Tibial nerve (tissue), 4 donors: ENCODE data around the gene ANP32B. TPM values are rescaled to one million over a fixed set of nuclear protein-coding genes. Genes with fewer than 3 reads are reported as not detected.

Experiments
- DNase-seq, 2 donors: peaks; one replicate each; pipeline ENCODE4 v3.0.0-alpha.2; 2019; ENCODE audit warnings: low spot score in 2 of 2
- H3K27ac ChIP-seq, 4 donors: fragments of 200-600 bp; sonication (generic) in 3 of 4; one replicate each; pipeline ENCODE4 v1.5.1; 2017 to 2019; ENCODE audit warnings: mild to moderate bottlenecking in 1 of 4
- H3K27me3 ChIP-seq, 2 donors: fragments of 200-600 bp; sonication (generic) in 1 of 2; one replicate each; pipeline versions ENCODE4 v1.5.1 to v1.6.0; 2017 to 2019
- H3K36me3 ChIP-seq, 3 donors: fragments of 200-600 bp; sonication (generic); one replicate each; pipeline ENCODE4 v1.5.1; 2018 to 2019
- H3K4me1 ChIP-seq, 4 donors: fragments of 200-600 bp; sonication (generic) in 3 of 4; one replicate each; pipeline ENCODE4 v1.5.1; 2017 to 2019
- H3K4me3 ChIP-seq, 4 donors: fragments of 200-600 bp; sonication (generic) in 3 of 4; one replicate each; pipeline ENCODE4 v1.5.1; 2017 to 2019; ENCODE audit warnings: mild to moderate bottlenecking in 1 of 4, moderate library complexity in 1 of 4
- H3K9me3 ChIP-seq, 4 donors: fragments of 200-600 bp; sonication (generic) in 3 of 4; one replicate each; pipeline ENCODE4 v1.5.1; 2017 to 2019
- EP300 ChIP-seq, 2 donors: sonication (generic); formaldehyde crosslinking; IDR thresholded peaks; one replicate each; pipeline ENCODE4 v1.6.1; 2017; ENCODE audit warnings: antibody characterized with exemption in 2 of 2, mild to moderate bottlenecking in 1 of 2
- POLR2A ChIP-seq, 2 donors: fragments of 450-650 bp; IDR thresholded peaks; one replicate each; pipeline ENCODE4 v1.6.1; 2017; ENCODE audit warnings: antibody characterized with exemption in 2 of 2, mild to moderate bottlenecking in 2 of 2, moderate library complexity in 2 of 2
- WGBS, 2 donors: methylation state at CpG; one replicate each; pipeline ENCODE4 v1.1.5; 2018; 5-methylcytosine and 5-hydroxymethylcytosine counted together
- total RNA-seq, 4 donors: library from RNA; depleted of rRNA; stranded (reverse); fragments of >200 nt; gene quantifications; one replicate each; pipeline ENCODE4 v1.1.0, GENCODE V29; 2016
- TF ChIP-seq, protein P1 (sequence below), 5 experiments: fragments of 200-600 bp in 3 of 5; fragments of 450-650 bp in 2 of 5; sonication (generic) in 3 of 5; IDR thresholded peaks; one replicate each; pipeline ENCODE4 v1.5.1; 2016 to 2019; ENCODE audit warnings: antibody characterized with exemption in 5 of 5, mild to moderate bottlenecking in 3 of 5, moderate library complexity in 2 of 5

Gene ANP32B
- total RNA-seq, 4 donors from 2014 or later: 39.0 to 59.4 (median 51.8) TPM

DNA sequence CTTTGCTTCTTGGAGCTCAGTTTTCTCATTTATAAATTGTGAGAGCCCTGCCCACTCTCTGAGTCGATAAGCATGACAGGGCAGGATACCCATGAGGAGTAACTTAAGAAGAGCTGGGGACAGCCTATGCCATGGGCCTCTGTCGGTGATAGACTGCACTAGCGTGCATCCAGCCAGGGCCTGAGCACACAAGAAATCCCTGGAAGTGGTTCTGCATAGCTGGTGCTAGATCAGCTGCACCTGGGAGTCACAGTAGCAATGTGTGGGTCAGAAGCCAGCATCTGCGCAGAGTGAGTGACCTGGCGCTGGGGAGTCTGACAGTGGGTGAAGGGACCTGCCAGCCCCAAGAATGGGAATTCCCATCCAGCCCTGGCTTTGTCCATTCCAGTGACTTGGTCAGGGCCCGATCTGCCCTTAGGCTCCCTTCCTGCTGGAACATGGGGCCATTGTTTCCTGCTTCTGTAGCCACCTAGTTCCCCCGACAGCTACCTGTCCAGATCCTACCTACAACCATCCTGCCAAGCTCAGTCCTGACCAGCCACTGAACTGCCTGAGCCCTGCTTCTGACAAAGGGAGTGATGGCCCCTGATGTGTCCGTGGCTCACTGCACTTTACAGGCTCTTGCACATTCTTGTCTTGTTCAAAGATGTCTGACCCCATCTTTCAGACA lies 37.5 kb downstream of the ANP32B start:
- TF ChIP-seq, protein P1, sequence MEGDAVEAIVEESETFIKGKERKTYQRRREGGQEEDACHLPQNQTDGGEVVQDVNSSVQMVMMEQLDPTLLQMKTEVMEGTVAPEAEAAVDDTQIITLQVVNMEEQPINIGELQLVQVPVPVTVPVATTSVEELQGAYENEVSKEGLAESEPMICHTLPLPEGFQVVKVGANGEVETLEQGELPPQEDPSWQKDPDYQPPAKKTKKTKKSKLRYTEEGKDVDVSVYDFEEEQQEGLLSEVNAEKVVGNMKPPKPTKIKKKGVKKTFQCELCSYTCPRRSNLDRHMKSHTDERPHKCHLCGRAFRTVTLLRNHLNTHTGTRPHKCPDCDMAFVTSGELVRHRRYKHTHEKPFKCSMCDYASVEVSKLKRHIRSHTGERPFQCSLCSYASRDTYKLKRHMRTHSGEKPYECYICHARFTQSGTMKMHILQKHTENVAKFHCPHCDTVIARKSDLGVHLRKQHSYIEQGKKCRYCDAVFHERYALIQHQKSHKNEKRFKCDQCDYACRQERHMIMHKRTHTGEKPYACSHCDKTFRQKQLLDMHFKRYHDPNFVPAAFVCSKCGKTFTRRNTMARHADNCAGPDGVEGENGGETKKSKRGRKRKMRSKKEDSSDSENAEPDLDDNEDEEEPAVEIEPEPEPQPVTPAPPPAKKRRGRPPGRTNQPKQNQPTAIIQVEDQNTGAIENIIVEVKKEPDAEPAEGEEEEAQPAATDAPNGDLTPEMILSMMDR (IDR thresholded peaks at IDR 0.05): no peak
- no peak for TF ChIP-seq EP300 (IDR thresholded peaks at IDR 0.05)
- no peak for TF ChIP-seq POLR2A (IDR thresholded peaks at IDR 0.05)
- no peaks in the 10 kb centered on the region for H3K4me1 ChIP-seq
- no peaks in the 10 kb centered on the region for H3K27me3 ChIP-seq
- no peak for DNase-seq
- peaks cover 3 to 65% (median 11%) of the 10 kb centered on the region in 3 donors for H3K36me3 ChIP-seq
- 90% methylated on average over 8 of the region's 8 CpGs for WGBS, 2 donors
- H3K9me3 ChIP-seq: no peaks in the 10 kb centered on the region
- no peak overlapping the region for H3K4me3 ChIP-seq
- H3K27ac ChIP-seq: no peak overlapping the region

DNA sequence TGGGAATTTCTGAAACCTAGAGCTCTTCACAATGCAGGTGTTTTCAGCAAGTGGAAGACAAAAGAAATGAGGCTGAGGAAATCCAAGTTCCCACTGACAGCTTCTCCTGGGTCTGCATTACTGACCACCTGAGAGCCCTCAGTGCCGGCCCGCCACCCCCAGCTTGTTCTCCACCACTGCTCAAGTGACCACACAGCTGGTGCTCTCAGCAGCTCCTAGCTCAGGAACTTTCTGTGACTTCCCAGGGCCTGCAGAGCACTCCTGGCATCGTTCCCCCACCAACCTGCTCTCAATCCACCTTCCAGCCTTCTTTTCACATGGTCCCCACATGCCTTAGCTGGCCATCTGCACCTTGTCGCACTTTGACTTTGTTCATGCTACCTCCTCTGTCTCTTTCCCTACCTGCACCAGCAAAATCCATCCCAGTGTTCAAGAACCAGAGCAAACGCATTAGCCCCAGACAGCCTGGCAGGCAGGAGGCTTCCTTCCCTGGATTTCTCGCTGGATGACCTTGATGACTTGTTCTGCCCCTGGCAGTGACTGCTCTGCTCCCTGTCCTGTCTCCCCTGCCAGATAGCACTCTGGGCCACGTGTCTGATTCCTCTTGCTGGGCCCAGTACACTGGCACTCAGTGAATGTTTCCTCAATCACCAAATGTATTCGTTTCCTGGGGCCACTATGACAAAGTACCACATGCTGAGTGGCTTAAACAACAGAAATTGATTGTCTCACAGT lies 38.3 kb downstream of the ANP32B start:
- H3K36me3 ChIP-seq: peaks cover 0 to 56% (median 11%) of the 10 kb centered on the region in 3 donors
- WGBS, 2 donors: 82 to 84% methylated on average over 8 of the region's 8 CpGs
- no peak for DNase-seq

DNA sequence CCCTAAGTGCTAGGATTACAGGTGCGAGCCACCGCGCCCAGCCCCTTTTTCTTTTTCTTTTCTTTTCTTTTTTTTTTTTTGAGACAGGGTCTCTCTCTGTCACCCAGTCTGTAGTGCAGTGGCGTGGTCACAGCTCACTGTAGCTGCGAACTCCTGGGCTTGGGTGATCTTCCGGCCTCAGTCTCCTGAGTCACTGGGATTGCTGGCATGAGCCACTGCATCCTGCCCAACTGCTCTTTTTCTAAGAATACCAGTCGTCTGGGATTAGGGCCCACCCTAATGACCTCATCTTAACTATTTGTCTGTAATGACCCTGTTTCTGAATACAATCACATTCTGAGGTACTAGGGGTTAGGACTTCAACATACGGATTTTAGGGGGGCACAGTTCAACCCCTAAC lies 39.3 kb downstream of the ANP32B start:
- WGBS, 2 donors: 76 to 78% methylated on average over 8 of the region's 8 CpGs
- Histone ChIP-seq H3K36me3 (peaks cover 0 to 47% (median 11%) of the 10 kb centered on the region in 3 donors), H3K9me3 (no peaks in the 10 kb centered on the region), H3K27ac (no peak overlapping the region), H3K4me1 (no peaks in the 10 kb centered on the region), H3K4me3 (no peak overlapping the region), H3K27me3 (no peaks in the 10 kb centered on the region)
- no peak for DNase-seq
- TF ChIP-seq, protein P1 (IDR thresholded peaks at IDR 0.05): no peak
- TF ChIP-seq POLR2A (IDR thresholded peaks at IDR 0.05): no peak
- no peak for TF ChIP-seq EP300 (IDR thresholded peaks at IDR 0.05)

More for the DNA sequence above, 38.3 kb downstream of the ANP32B start:
- H3K4me1 ChIP-seq: no peaks in the 10 kb centered on the region
- no peaks in the 10 kb centered on the region for H3K9me3 ChIP-seq
- H3K27me3 ChIP-seq: no peaks in the 10 kb centered on the region
- no peak overlapping the region for H3K27ac ChIP-seq
- TF ChIP-seq POLR2A (IDR thresholded peaks at IDR 0.05) (no peak), EP300 (IDR thresholded peaks at IDR 0.05) (no peak)
- TF ChIP-seq, protein P1 (IDR thresholded peaks at IDR 0.05): no peak
- no peak overlapping the region for H3K4me3 ChIP-seq

DNA sequence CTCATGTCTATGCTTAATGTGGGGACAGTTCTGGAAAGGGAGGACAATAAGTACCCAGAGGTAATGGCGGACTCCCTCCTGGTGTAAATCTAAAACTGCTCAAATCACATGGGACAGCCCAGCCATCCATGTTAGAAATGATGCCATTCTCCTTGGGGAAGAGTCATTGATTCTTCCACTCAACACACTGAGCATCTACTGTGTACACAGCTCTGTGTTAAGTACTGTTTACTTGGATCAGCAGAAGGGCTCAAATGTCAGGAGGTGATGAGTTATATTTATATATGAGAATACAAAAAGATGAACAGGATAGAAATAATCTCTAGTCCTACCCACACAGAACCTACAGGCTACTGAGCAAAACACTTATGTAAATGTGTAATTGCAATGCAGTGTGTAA lies 41.6 kb downstream of the ANP32B start:
- no peaks in the 10 kb centered on the region for H3K9me3 ChIP-seq
- H3K36me3 ChIP-seq: peaks cover 0 to 24% (median 0%) of the 10 kb centered on the region in 3 donors
- no peak for DNase-seq
- no peak overlapping the region for H3K4me3 ChIP-seq
- H3K27ac ChIP-seq: no peak overlapping the region
- 94% methylated on average over 1 of the region's 1 CpG for WGBS, 2 donors
- TF ChIP-seq POLR2A (IDR thresholded peaks at IDR 0.05): no peak
- TF ChIP-seq EP300 (IDR thresholded peaks at IDR 0.05): no peak
- TF ChIP-seq, protein P1 (IDR thresholded peaks at IDR 0.05): no peak
- H3K4me1 ChIP-seq: no peaks in the 10 kb centered on the region
- H3K27me3 ChIP-seq: no peaks in the 10 kb centered on the region

DNA sequence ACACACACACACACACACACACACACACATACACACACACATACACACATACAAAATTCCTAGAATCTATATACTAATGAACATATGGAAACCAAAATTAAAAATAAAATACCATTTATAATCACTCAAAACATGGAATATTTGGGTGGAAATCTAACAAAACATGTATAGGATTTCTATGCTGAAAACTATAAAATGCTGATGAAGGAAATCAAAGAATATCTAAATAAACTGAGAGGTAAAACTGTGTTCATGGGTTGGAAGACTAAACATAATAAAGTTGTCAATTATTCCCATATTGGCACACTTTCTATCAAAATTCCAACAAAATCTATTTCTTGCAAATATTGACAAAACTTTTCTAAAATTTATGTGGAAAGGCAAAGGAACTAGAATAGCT lies 48.0 kb downstream of the ANP32B start:
- H3K27ac ChIP-seq: no peak overlapping the region
- no peak overlapping the region for H3K4me3 ChIP-seq
- no peak for TF ChIP-seq EP300 (IDR thresholded peaks at IDR 0.05)
- H3K9me3 ChIP-seq: no peaks in the 10 kb centered on the region
- no peaks in the 10 kb centered on the region for H3K27me3 ChIP-seq
- H3K4me1 ChIP-seq: peaks cover 0 to 6% (median 0%) of the 10 kb centered on the region in 4 donors
- H3K36me3 ChIP-seq: no peaks in the 10 kb centered on the region
- no peak for DNase-seq
